Thoracic aorta (tissue), 2 donors: Measurements from ENCODE around the gene SEC24D. TPM values are rescaled to one million over a fixed set of nuclear protein-coding genes. Genes with fewer than 3 reads are reported as not detected.

Experiments
- ATAC-seq: fragments of 150-250 bp; one replicate; pipeline ENCODE4 v1.8.0; 2017; ENCODE audit warnings: low read depth; ENCODE audit not compliant: insufficient number of reproducible peaks, low FRiP score
- DNase-seq: peaks from one replicate; pipeline ENCODE4 v3.0.0-alpha.2; 2020; ENCODE audit warnings: low spot score
- H3K27ac ChIP-seq, 2 donors: fragments of 200-600 bp; sonication (generic); 1 replicate in 1 of 2; 2 replicates in 1 of 2; pipeline ENCODE4 v1.5.1; 2016; ENCODE audit warnings: mild to moderate bottlenecking in 2 of 2, moderate library complexity in 2 of 2
- H3K27me3 ChIP-seq: fragments of 200-600 bp; sonication (generic); replicated peaks from 2 replicates; pipeline ENCODE4 v1.6.0; 2016; ENCODE audit warnings: mild to moderate bottlenecking; ENCODE audit not compliant: insufficient read depth
- H3K36me3 ChIP-seq: fragments of 200-600 bp; sonication (generic); one replicate; pipeline ENCODE4 v1.5.1; 2016
- H3K4me1 ChIP-seq, 2 donors: fragments of 200-600 bp; sonication (generic); 1 replicate in 1 of 2; 2 replicates in 1 of 2; pipeline versions ENCODE4 v1.5.1 to v1.6.0; 2016; ENCODE audit warnings: low read depth in 2 of 2, mild to moderate bottlenecking in 1 of 2; ENCODE audit not compliant: control insufficient read depth in 1 of 2
- H3K4me3 ChIP-seq: fragments of 200-600 bp; sonication (generic); 2 replicates; pipeline ENCODE4 v1.5.1; 2016; ENCODE audit warnings: mild to moderate bottlenecking
- H3K9me3 ChIP-seq: fragments of 200-600 bp; sonication (generic); 2 replicates; pipeline ENCODE4 v1.5.1; 2016
- total RNA-seq, 2 donors: library from RNA; depleted of rRNA; stranded (reverse); fragments of >200 nt; gene quantifications; one replicate each; pipeline versions ENCODE4 v1.1.0 to v1.2.3, GENCODE V29; 2016
- TF ChIP-seq, protein P1 (sequence below): fragments of 200-600 bp; sonication (generic); IDR thresholded peaks from one replicate; pipeline ENCODE4 v1.5.1; 2019; ENCODE audit warnings: antibody characterized with exemption

SEC24D gene
- total RNA-seq, 2 donors from 2014 or later, result 97.7 to 108 TPM

- no peak for ATAC-seq
- no peaks in the 10 kb centered on the region for H3K27me3 ChIP-seq
- H3K4me1 ChIP-seq, result peaks cover 74 to 98% of the 10 kb centered on the region in 2 donors
- TF ChIP-seq, protein P1, sequence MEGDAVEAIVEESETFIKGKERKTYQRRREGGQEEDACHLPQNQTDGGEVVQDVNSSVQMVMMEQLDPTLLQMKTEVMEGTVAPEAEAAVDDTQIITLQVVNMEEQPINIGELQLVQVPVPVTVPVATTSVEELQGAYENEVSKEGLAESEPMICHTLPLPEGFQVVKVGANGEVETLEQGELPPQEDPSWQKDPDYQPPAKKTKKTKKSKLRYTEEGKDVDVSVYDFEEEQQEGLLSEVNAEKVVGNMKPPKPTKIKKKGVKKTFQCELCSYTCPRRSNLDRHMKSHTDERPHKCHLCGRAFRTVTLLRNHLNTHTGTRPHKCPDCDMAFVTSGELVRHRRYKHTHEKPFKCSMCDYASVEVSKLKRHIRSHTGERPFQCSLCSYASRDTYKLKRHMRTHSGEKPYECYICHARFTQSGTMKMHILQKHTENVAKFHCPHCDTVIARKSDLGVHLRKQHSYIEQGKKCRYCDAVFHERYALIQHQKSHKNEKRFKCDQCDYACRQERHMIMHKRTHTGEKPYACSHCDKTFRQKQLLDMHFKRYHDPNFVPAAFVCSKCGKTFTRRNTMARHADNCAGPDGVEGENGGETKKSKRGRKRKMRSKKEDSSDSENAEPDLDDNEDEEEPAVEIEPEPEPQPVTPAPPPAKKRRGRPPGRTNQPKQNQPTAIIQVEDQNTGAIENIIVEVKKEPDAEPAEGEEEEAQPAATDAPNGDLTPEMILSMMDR, result no peak
- DNase-seq, result no peak
- no peak overlapping the region for H3K4me3 ChIP-seq
- peak overlapping the region; percentile 70 to 83 for H3K27ac ChIP-seq
- H3K9me3 ChIP-seq, result no peaks in the 10 kb centered on the region
- H3K36me3 ChIP-seq, result peaks cover 8% of the 10 kb centered on the region
Observed at GRCh38 chr4:118756429-118756828, 79.5 kb downstream of the SEC24D start.

DNA sequence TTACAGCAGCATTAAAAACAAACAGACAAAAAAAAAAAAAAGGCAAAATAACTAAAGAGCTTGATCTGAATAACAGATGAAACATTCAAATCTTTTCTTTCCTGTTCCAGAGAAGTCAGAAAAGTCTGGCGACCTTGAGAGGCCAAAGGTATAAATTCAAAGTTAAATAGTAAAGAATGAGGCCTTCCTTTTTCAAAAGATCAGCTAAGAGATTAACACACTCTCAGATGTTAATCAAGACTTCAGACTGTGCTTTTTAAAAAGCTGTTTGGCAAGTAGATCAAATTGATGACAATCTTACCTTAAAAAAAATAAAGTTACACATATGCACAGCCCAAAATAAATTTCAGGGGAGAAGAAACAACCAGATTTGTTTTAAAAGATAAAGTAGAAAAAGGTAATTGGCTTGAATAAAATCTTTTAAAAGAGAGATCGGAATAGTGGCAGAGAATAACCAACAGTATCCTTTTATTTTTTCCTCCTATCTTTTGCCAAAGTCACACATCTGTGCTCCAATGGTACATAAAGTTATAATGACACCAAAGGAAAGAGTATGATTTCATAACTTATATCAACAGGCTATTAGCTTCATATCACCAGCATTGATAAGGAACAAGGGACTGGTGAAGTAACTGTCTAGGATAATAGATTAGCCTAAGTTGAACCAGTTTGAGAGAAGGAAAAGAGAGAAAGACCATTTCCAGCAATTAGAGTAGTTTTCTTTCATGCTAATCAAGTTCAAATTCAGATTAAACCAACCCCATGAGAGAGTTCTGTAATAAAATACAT, 80.3 kb downstream of the SEC24D start:
- Histone ChIP-seq H3K9me3 (no peaks in the 10 kb centered on the region), H3K36me3 (peaks cover 11% of the 10 kb centered on the region), H3K4me3 (no peak overlapping the region), H3K4me1 (peaks cover 70 to 94% of the 10 kb centered on the region in 2 donors), H3K27ac (peak overlapping the region; percentile 70 to 83), H3K27me3 (no peaks in the 10 kb centered on the region)
- TF ChIP-seq, protein P1, result no peak
- DNase-seq (no peak), ATAC-seq (no peak)

- H3K36me3 ChIP-seq, result peaks cover 11% of the 10 kb centered on the region
- H3K27ac ChIP-seq, result peak overlapping the region; percentile 70 to 83
- H3K4me3 ChIP-seq, result no peak overlapping the region
- no peaks in the 10 kb centered on the region for H3K27me3 ChIP-seq
- no peak for ATAC-seq
- no peak for DNase-seq
- no peaks in the 10 kb centered on the region for H3K9me3 ChIP-seq
- TF ChIP-seq, protein P1, result no peak
- peaks cover 63 to 92% of the 10 kb centered on the region in 2 donors for H3K4me1 ChIP-seq
Observed at GRCh38 chr4:118754890-118755289, 81.0 kb downstream of the SEC24D start.

DNA sequence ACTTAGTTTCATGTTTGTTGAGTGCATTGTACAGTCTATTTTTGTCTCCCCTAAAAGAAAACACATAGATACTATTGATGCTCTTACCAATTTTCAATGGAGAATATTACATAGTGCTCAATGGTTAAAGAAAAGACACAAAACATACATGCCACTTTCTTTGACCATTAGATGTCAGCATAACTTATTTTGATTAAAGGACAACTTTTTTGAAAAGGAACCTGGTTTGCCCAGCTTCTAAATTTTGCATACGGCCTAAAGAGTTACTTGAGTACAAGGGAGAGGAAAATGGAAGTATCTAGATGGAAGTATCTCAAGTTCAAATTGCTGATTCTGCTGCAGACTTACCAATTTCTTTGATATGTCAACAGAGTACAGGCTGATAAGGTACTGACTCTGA, 82.2 kb downstream of the SEC24D start:
- DNase-seq, result no peak
- no peaks in the 10 kb centered on the region for H3K27me3 ChIP-seq
- no peaks in the 10 kb centered on the region for H3K9me3 ChIP-seq
- TF ChIP-seq, protein P1, result no peak
- peaks cover 11% of the 10 kb centered on the region for H3K36me3 ChIP-seq
- no peak for ATAC-seq
- H3K4me1 ChIP-seq, result peaks cover 57 to 91% of the 10 kb centered on the region in 2 donors
- H3K4me3 ChIP-seq, result no peak overlapping the region
- H3K27ac ChIP-seq, result peak overlapping the region in 1 of 2 donors; percentile 83

DNA sequence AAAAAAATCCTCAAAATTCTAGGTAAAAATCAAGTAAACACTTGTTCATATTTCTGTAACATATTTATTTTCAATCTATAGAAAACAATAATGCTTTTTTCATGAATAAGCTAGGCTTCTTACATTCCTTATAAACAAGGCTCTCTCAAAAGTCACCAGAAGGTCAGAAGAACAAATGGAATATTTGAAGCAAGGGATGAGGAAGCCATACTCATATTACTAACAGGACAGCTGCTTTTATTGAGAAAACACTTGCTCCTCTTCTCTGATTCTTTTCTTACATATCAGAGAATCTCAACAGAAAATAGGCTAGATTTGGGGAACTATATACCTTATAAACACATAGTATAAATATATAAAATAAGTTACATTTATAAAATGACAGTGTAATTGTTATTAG, 82.8 kb downstream of the SEC24D start:
- no peak overlapping the region for H3K27ac ChIP-seq
- no peak for ATAC-seq

More for the DNA sequence above, 82.8 kb downstream of the SEC24D start:
- Histone ChIP-seq H3K36me3 (peaks cover 11% of the 10 kb centered on the region), H3K4me1 (peaks cover 53 to 89% of the 10 kb centered on the region in 2 donors), H3K9me3 (no peaks in the 10 kb centered on the region), H3K4me3 (no peak overlapping the region), H3K27me3 (no peaks in the 10 kb centered on the region)
- no peak for DNase-seq
- TF ChIP-seq, protein P1, result no peak
